GM23248 (cell line): ENCODE data around the gene CDH13. TPM values are rescaled to one million over a fixed set of nuclear protein-coding genes. Genes with fewer than 3 reads are reported as not detected.

Experiments used
- DNase-seq: peaks from one replicate; pipeline ENCODE4 v3.0.0-alpha.2; 2015
- H2AFZ ChIP-seq: fragments of 200-600 bp; sonication (generic); 2 replicates; pipeline ENCODE4 v1.6.1; 2016; ENCODE audit warnings: antibody characterized with exemption
- H3F3A ChIP-seq: fragments of 200-600 bp; sonication (generic); 2 replicates; pipeline ENCODE4 v1.6.1; 2016; ENCODE audit warnings: mild to moderate bottlenecking, antibody characterized with exemption, mixed run types; ENCODE audit not compliant: insufficient read depth
- H3K27ac ChIP-seq: fragments of 200-600 bp; sonication (generic); 2 replicates; pipeline ENCODE4 v1.5.1; 2016; ENCODE audit warnings: mild to moderate bottlenecking
- H3K27me3 ChIP-seq: fragments of 200-600 bp; sonication (generic); replicated peaks from 2 replicates; pipeline ENCODE4 v1.6.1; 2016; ENCODE audit warnings: mild to moderate bottlenecking; ENCODE audit not compliant: insufficient read depth
- H3K36me3 ChIP-seq: fragments of 200-600 bp; sonication (generic); 2 replicates; pipeline ENCODE4 v1.6.1; 2016; ENCODE audit warnings: low read depth, mild to moderate bottlenecking
- H3K4me1 ChIP-seq: fragments of 200-600 bp; sonication (generic); 2 replicates; pipeline ENCODE4 v1.6.1; 2016; ENCODE audit warnings: mild to moderate bottlenecking; ENCODE audit not compliant: insufficient read depth
- H3K4me2 ChIP-seq: fragments of 200-600 bp; sonication (generic); one replicate; pipeline ENCODE4 v1.6.1; 2016; ENCODE audit warnings: mild to moderate bottlenecking; ENCODE audit not compliant: unreplicated experiment
- H3K4me3 ChIP-seq: fragments of 200-600 bp; sonication (generic); 2 replicates; pipeline ENCODE4 v1.5.1; 2016; ENCODE audit warnings: mild to moderate bottlenecking
- H3K79me2 ChIP-seq: fragments of 200-600 bp; sonication (generic); 2 replicates; pipeline ENCODE4 v1.6.1; 2016; ENCODE audit warnings: mild to moderate bottlenecking; ENCODE audit not compliant: insufficient read depth
- H3K9ac ChIP-seq: fragments of 200-600 bp; sonication (generic); 2 replicates; pipeline ENCODE4 v1.6.1; 2016; ENCODE audit warnings: mild to moderate bottlenecking
- H3K9me2 ChIP-seq: fragments of 200-600 bp; sonication (generic); 2 replicates; pipeline ENCODE4 v1.6.1; 2016; ENCODE audit warnings: mixed run types, mild to moderate bottlenecking, moderate library complexity; ENCODE audit not compliant: insufficient read depth
- H3K9me3 ChIP-seq: fragments of 200-600 bp; sonication (generic); one replicate; pipeline ENCODE4 v1.6.1; 2017; ENCODE audit warnings: low read depth
- H4K20me1 ChIP-seq: fragments of 200-600 bp; sonication (generic); 2 replicates; pipeline ENCODE4 v1.6.0; 2016; ENCODE audit not compliant: insufficient read depth
- EZH2 ChIP-seq: fragments of 200-600 bp; sonication (generic); IDR thresholded peaks from 2 replicates; pipeline ENCODE4 v1.6.1; 2018; ENCODE audit warnings: antibody characterized with exemption, mild to moderate bottlenecking; ENCODE audit not compliant: insufficient read depth, poor library complexity, severe bottlenecking
- EZH2phosphoT487 ChIP-seq: fragments of 200-600 bp; sonication (generic); IDR thresholded peaks from 2 replicates; pipeline ENCODE4 v1.6.1; 2018; ENCODE audit warnings: antibody characterized with exemption, moderate library complexity, mild to moderate bottlenecking, low read depth; ENCODE audit not compliant: insufficient read depth
- WGBS, 2 experiments: methylation state at CpG; one replicate each; pipeline ENCODE4 v1.1.6; 2015 to 2017; ENCODE audit warnings: low lambda C conversion rate in 2 of 2, low coverage in 1 of 2; ENCODE audit errors: missing lambda C conversion rate in 2 of 2; 5-methylcytosine and 5-hydroxymethylcytosine counted together
- in situ Hi-C: fragments of 300-500 bp; cut with MboI; formaldehyde crosslinking; loops from 2 replicates; pipeline ENCODE4 v1.15.0; 2020
- polyA plus RNA-seq: library from polyadenylated mRNA; unstranded; fragments of >200 nt; fragmentation: Nextera tagmentation; extraction: Ambion mirVana; gene quantifications from 2 replicates; pipeline ENCODE4 v1.2.1, GENCODE V29; 2016
- total RNA-seq: library from RNA; depleted of rRNA; stranded (reverse); fragments of >200 nt; shearing (Covaris generic); gene quantifications from 2 replicates; pipeline ENCODE4 v1.2.3, GENCODE V29; 2014

Gene CDH13
- total and polyA plus RNA-seq, 2 experiments from 2014 or later, result 51.0 to 52.8 TPM

DNA sequence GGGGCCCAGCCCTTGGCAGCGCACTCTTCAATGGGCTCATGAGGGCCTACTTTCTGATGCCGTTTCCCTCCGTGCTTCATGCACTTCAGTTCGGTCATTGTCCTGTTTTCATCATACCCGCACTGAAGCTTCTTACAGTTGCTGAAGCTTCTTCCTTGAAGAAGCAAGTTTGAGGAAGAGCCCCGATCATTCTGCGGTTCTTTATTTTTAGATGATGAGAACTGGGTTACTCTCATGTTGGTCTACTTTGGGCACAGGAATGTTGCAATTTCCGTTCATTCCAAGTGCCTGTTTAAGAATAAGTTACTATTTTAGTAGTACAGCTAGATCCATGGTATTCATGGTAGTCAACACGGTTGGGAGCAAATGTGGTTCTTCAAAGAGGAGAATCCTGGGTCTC lies 593.3 kb downstream of the CDH13 start:
- in situ Hi-C loops, result no loop called here
- no peaks in the 10 kb centered on the region for H3K9me3 ChIP-seq
- H3K79me2 ChIP-seq, result no peaks in the 10 kb centered on the region
- no peak overlapping the region for H3K9ac ChIP-seq
- H3F3A ChIP-seq, result no peaks in the 10 kb centered on the region
- H3K4me2 ChIP-seq, result no peak overlapping the region
- no peak for DNase-seq
- H2AFZ ChIP-seq, result no peak overlapping the region
- no peaks in the 10 kb centered on the region for H3K9me2 ChIP-seq
- TF ChIP-seq EZH2phosphoT487, result no peak
- no peak for TF ChIP-seq EZH2
- H3K36me3 ChIP-seq, result no peaks in the 10 kb centered on the region
- no peak overlapping the region for H3K4me3 ChIP-seq
- 94 to 96% methylated on average over 9 of the region's 9 CpGs for WGBS, 2 experiments
- no peak overlapping the region for H3K27ac ChIP-seq
- no peaks in the 10 kb centered on the region for H3K4me1 ChIP-seq
- H3K27me3 ChIP-seq, result no peaks in the 10 kb centered on the region
- H4K20me1 ChIP-seq, result no peaks in the 10 kb centered on the region

DNA sequence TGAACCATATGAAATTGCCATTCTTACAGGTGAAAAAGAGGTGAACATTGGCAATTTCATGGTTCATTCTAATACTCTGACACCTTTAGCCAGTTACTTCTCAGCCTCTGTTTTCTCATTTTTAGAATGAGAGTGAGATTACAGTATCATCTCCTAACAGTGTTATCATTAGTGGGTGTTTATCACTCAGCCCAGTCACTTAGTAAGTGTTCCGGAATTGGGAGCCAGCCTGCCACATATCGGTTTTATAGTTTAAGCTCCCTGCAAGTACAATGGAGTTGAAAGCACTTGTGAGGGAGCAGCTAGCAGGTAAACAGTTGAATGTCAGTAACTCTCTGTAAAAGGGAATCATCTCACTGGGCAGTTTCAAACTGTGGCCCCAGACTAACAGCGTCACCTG lies 597.9 kb downstream of the CDH13 start:
- Histone ChIP-seq H3K27me3 (no peaks in the 10 kb centered on the region), H2AFZ (no peak overlapping the region), H3K36me3 (no peaks in the 10 kb centered on the region), H3K9ac (no peak overlapping the region), H3K79me2 (no peaks in the 10 kb centered on the region), H3K4me2 (no peak overlapping the region), H3K4me3 (no peak overlapping the region), H3K9me2 (no peaks in the 10 kb centered on the region), H3K27ac (no peak overlapping the region), H3F3A (no peaks in the 10 kb centered on the region), H3K4me1 (no peaks in the 10 kb centered on the region), H4K20me1 (no peaks in the 10 kb centered on the region), H3K9me3 (no peaks in the 10 kb centered on the region)
- DNase-seq, result no peak
- TF ChIP-seq EZH2phosphoT487, result no peak
- no peak for TF ChIP-seq EZH2
- WGBS, 2 experiments, result 95 to 98% methylated on average over 3 of the region's 3 CpGs
- in situ Hi-C loops, result no loop called here

GRCh38 chr16:83227336-83227735 lies 600.6 kb downstream of the CDH13 start:
- no peak overlapping the region for H3K27ac ChIP-seq
- no peak overlapping the region for H3K4me2 ChIP-seq
- H2AFZ ChIP-seq, result no peak overlapping the region
- WGBS, 2 experiments, result 51% methylated on average over 6 of the region's 6 CpGs
- H3K79me2 ChIP-seq, result no peaks in the 10 kb centered on the region
- H3K27me3 ChIP-seq, result no peaks in the 10 kb centered on the region
- TF ChIP-seq EZH2, result no peak
- no peak for TF ChIP-seq EZH2phosphoT487
- H4K20me1 ChIP-seq, result no peaks in the 10 kb centered on the region
- in situ Hi-C loops, result no loop called here
- no peak overlapping the region for H3K9ac ChIP-seq
- H3K4me1 ChIP-seq, result no peaks in the 10 kb centered on the region
- DNase-seq, result no peak
- H3K9me3 ChIP-seq, result no peaks in the 10 kb centered on the region
- no peaks in the 10 kb centered on the region for H3F3A ChIP-seq
- no peaks in the 10 kb centered on the region for H3K9me2 ChIP-seq
- no peaks in the 10 kb centered on the region for H3K36me3 ChIP-seq
- no peak overlapping the region for H3K4me3 ChIP-seq

- WGBS, 2 experiments, result 42 to 51% methylated on average over 5 of the region's 5 CpGs
- no peaks in the 10 kb centered on the region for H3K27me3 ChIP-seq
Observed at GRCh38 chr16:83231729-83232128, 605.0 kb downstream of the CDH13 start.

GRCh38 chr16:83233153-83233552 lies 606.4 kb downstream of the CDH13 start:
- no peak overlapping the region for H3K4me3 ChIP-seq
- no peaks in the 10 kb centered on the region for H3K4me1 ChIP-seq
- no peaks in the 10 kb centered on the region for H3F3A ChIP-seq
- WGBS, 2 experiments, result 68 to 74% methylated on average over 8 of the region's 8 CpGs
- H3K9me3 ChIP-seq, result no peaks in the 10 kb centered on the region
- no peak overlapping the region for H3K9ac ChIP-seq
- TF ChIP-seq EZH2, result no peak
- TF ChIP-seq EZH2phosphoT487, result no peak
- H3K36me3 ChIP-seq, result no peaks in the 10 kb centered on the region
- H3K27ac ChIP-seq, result no peak overlapping the region
- in situ Hi-C loops, result no loop called here
- peak; percentile 69 for DNase-seq
- H3K79me2 ChIP-seq, result no peaks in the 10 kb centered on the region
- H4K20me1 ChIP-seq, result no peaks in the 10 kb centered on the region
- H3K4me2 ChIP-seq, result no peak overlapping the region
- no peaks in the 10 kb centered on the region for H3K9me2 ChIP-seq
- no peak overlapping the region for H2AFZ ChIP-seq
- H3K27me3 ChIP-seq, result no peaks in the 10 kb centered on the region

More at GRCh38 chr16:83231729-83232128, 605.0 kb downstream of the CDH13 start:
- Histone ChIP-seq H3K27ac (no peak overlapping the region), H3K79me2 (no peaks in the 10 kb centered on the region), H2AFZ (no peak overlapping the region), H3K4me1 (no peaks in the 10 kb centered on the region), H3K9me2 (no peaks in the 10 kb centered on the region), H3K4me2 (no peak overlapping the region), H3K9me3 (no peaks in the 10 kb centered on the region), H3F3A (no peaks in the 10 kb centered on the region), H3K36me3 (no peaks in the 10 kb centered on the region), H3K9ac (no peak overlapping the region), H3K4me3 (no peak overlapping the region), H4K20me1 (no peaks in the 10 kb centered on the region)
- no peak for TF ChIP-seq EZH2phosphoT487
- TF ChIP-seq EZH2, result no peak
- in situ Hi-C loops, result no loop called here
- no peak for DNase-seq
